ENCODE measurements around the gene YPEL3. TPM values are rescaled to one million over a fixed set of nuclear protein-coding genes. Genes with fewer than 3 reads are reported as not detected.

Gene YPEL3
- total RNA-seq, 3 donors from 2014 or later (not counting 1 experiment from before 2014, with no cell fraction given), result 148 to 177 (median 160) TPM

GRCh38 chr16:30069611-30070462 lies 26.2 kb downstream of the YPEL3 start:
- H3K9me3 Mint-ChIP-seq, result no peaks in the 10 kb centered on the region
- H3K36me3 ChIP-seq (ENCODE audit: control insufficient read depth, insufficient read depth, low read length), result peaks cover 50% of the 10 kb centered on the region
- ATAC-seq (no peak), DNase-seq (no peak)
- H3K4me1 Mint-ChIP-seq, result peaks cover 25 to 50% of the 10 kb centered on the region in 2 donors
- peak overlapping the region in 1 of 2 donors; percentile 59 for H3K27ac Mint-ChIP-seq
- 96% methylated on average over 28 of the region's 31 CpGs for WGBS (ENCODE audit: insufficient coverage)
- H3K27me3 Mint-ChIP-seq (ENCODE audit: low read depth in 2 of 2), result no peaks in the 10 kb centered on the region
- no peak overlapping the region for H3K4me3 Mint-ChIP-seq
- H3K27ac ChIP-seq (ENCODE audit: low read length), result no peak overlapping the region
- H3K36me3 Mint-ChIP-seq, result no peaks in the 10 kb centered on the region
- intact Hi-C loops (cut with micrococcal nuclease), result loop anchor here (10.0 kb wide), 1 partner anchor 335 kb away; the partner anchor contains the start of gene ZNF771
- TF ChIP-seq CTCF (IDR thresholded peaks at IDR 0.05), result no peak
- no peaks in the 10 kb centered on the region for H3K27me3 ChIP-seq (ENCODE audit: control insufficient read depth, insufficient read depth, low read length)
- H3K9me3 ChIP-seq (ENCODE audit: control insufficient read depth, insufficient read depth, low read length), result no peaks in the 10 kb centered on the region
- H3K4me3 ChIP-seq (ENCODE audit: low read length), result no peak overlapping the region
- peaks cover 29% of the 10 kb centered on the region for H3K4me1 ChIP-seq (ENCODE audit: control insufficient read depth, insufficient read depth, low read length)

GRCh38 chr16:30068750-30069610 lies 27.0 kb downstream of the YPEL3 start:
- DNase-seq (peak; percentile 53 to 78), ATAC-seq (no peak)
- Histone ChIP-seq H3K9me3 (ENCODE audit: control insufficient read depth, insufficient read depth, low read length) (no peaks in the 10 kb centered on the region), H3K4me3 (ENCODE audit: low read length) (no peak overlapping the region), H3K27me3 (ENCODE audit: control insufficient read depth, insufficient read depth, low read length) (no peaks in the 10 kb centered on the region), H3K36me3 (ENCODE audit: control insufficient read depth, insufficient read depth, low read length) (peaks cover 50% of the 10 kb centered on the region), H3K27ac (ENCODE audit: low read length) (no peak overlapping the region), H3K4me1 (ENCODE audit: control insufficient read depth, insufficient read depth, low read length) (peaks cover 33% of the 10 kb centered on the region)
- H3K36me3 Mint-ChIP-seq, result no peaks in the 10 kb centered on the region
- H3K4me3 Mint-ChIP-seq, result peak overlapping the region; percentile 63
- peak overlapping the region; percentile 41 to 59 for H3K27ac Mint-ChIP-seq
- no peaks in the 10 kb centered on the region for H3K27me3 Mint-ChIP-seq (ENCODE audit: low read depth in 2 of 2)
- intact Hi-C loops (cut with micrococcal nuclease), result loop anchor here (10.0 kb wide), 1 partner anchor 336 kb away; the partner anchor contains the start of gene ZNF771
- no peaks in the 10 kb centered on the region for H3K9me3 Mint-ChIP-seq
- peaks cover 30 to 52% of the 10 kb centered on the region in 2 donors for H3K4me1 Mint-ChIP-seq
- WGBS (ENCODE audit: insufficient coverage), result 88% methylated on average over 16 of the region's 17 CpGs
- peak; percentile 59 for TF ChIP-seq CTCF (IDR thresholded peaks at IDR 0.05)

GRCh38 chr16:30068333-30068732 lies 27.7 kb downstream of the YPEL3 start:
- no peak for TF ChIP-seq CTCF (IDR thresholded peaks at IDR 0.05)
- H3K27me3 ChIP-seq (ENCODE audit: control insufficient read depth, insufficient read depth, low read length), result no peaks in the 10 kb centered on the region
- H3K9me3 Mint-ChIP-seq, result no peaks in the 10 kb centered on the region
- DNase-seq, result no peak
- peak overlapping the region; percentile 38 to 41 for H3K27ac Mint-ChIP-seq
- no peak overlapping the region for H3K27ac ChIP-seq (ENCODE audit: low read length)
- H3K27me3 Mint-ChIP-seq (ENCODE audit: low read depth in 2 of 2), result no peaks in the 10 kb centered on the region
- H3K36me3 Mint-ChIP-seq, result no peaks in the 10 kb centered on the region
- H3K4me1 Mint-ChIP-seq, result peaks cover 36 to 59% of the 10 kb centered on the region in 2 donors
- peaks cover 39% of the 10 kb centered on the region for H3K4me1 ChIP-seq (ENCODE audit: control insufficient read depth, insufficient read depth, low read length)
- no peak for ATAC-seq
- intact Hi-C loops (cut with micrococcal nuclease), result loop anchor here (10.0 kb wide), 1 partner anchor 336 kb away; the partner anchor contains the start of gene ZNF771
- H3K4me3 ChIP-seq (ENCODE audit: low read length), result no peak overlapping the region
- 75% methylated on average over 9 of the region's 9 CpGs for WGBS (ENCODE audit: insufficient coverage)
- no peak overlapping the region for H3K4me3 Mint-ChIP-seq
- no peaks in the 10 kb centered on the region for H3K9me3 ChIP-seq (ENCODE audit: control insufficient read depth, insufficient read depth, low read length)
- H3K36me3 ChIP-seq (ENCODE audit: control insufficient read depth, insufficient read depth, low read length), result peaks cover 50% of the 10 kb centered on the region

Data from natural killer cell (primary cell).